GM21529 (cell line): Measurements from ENCODE around the gene ATP6V0B.
A peak's percentile ranks its signal among the peaks of the same experiment; 100 is the strongest.

Experiments used
- ATAC-seq: cut with Tn5 transposase; IDR thresholded peaks from one replicate; pipeline ENCODE4 v1.9.1; 2021; ENCODE audit not compliant: unreplicated experiment

Gene ATP6V0B

GRCh38 chr1:43974443-43975248, at the start of gene ATP6V0B:
TSS of gene ATP6V0B (plus strand) at chr1:43974960. CDS start at chr1:43975041, 81 bp downstream.
- ATAC-seq, result peak; percentile 70

- ATAC-seq, result no peak
Measured at GRCh38 chr1:43925846-43926245, 48.9 kb upstream of the ATP6V0B start.

- no peak for ATAC-seq
Measured at GRCh38 chr1:43930168-43930948, 44.4 kb upstream of the ATP6V0B start.

DNA sequence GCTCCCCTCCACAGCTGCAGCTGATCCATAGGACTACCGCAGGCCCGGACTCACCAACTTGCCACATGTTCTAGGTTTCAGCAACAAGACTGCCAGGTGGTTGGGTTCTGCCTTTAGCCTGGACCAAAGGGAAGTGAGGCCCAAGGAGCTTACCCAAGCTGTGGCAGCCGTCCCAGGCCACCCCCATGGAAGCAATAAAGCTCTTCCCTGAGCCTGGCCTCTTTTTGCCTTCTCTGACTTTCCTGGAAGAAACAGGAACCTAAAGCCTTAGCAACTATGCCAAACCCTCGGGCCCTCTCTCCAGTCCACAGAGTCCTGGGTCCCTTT, 43.8 kb upstream of the ATP6V0B start:
- ATAC-seq, result no peak

- no peak for ATAC-seq
Measured at GRCh38 chr1:43931711-43932660, 42.8 kb upstream of the ATP6V0B start.

GRCh38 chr1:43932786-43933385, 41.9 kb upstream of the ATP6V0B start:
- ATAC-seq, result no peak

DNA sequence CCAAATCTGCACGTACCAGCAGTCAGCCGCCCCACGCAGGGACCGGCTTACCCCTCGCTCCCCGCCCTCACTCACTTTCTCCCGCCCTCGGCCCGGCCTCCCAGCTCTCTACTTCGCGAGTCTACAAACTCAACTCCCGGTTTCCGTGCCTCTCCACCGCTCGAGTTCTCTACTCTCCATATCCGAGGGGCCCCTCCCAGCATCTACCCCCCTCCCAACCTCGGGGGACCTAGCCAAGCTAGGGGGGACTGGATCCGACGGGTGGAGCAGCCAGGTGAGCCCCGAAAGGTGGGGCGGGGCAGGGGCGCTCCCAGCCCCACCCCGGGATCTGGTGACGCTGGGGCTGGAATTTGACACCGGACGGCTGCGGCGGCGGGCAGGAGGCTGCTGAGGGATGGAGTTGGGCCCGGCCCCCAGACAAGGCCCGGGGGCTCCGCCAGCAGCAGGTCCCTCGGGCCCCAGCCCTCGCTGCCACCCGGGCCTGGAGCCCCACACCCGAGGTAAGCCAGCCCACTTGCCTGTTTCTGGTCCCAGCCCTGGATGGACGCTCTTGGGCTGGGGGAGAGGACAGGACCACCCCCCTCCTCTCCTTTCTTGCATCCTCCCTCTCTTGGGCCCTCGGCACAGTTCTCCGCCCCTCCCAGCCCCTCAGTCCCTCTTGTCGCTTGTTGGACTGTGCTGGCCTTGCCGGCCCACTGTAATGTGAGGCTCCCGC, 41.2 kb upstream of the ATP6V0B start, which contains the start of gene ARTN:
Gene ARTN, plus strand, starts transcription at position 416 of the 715 bp plus-strand sequence. CDS start 1,856 bp downstream, outside the sequence.
- no peak for ATAC-seq

DNA sequence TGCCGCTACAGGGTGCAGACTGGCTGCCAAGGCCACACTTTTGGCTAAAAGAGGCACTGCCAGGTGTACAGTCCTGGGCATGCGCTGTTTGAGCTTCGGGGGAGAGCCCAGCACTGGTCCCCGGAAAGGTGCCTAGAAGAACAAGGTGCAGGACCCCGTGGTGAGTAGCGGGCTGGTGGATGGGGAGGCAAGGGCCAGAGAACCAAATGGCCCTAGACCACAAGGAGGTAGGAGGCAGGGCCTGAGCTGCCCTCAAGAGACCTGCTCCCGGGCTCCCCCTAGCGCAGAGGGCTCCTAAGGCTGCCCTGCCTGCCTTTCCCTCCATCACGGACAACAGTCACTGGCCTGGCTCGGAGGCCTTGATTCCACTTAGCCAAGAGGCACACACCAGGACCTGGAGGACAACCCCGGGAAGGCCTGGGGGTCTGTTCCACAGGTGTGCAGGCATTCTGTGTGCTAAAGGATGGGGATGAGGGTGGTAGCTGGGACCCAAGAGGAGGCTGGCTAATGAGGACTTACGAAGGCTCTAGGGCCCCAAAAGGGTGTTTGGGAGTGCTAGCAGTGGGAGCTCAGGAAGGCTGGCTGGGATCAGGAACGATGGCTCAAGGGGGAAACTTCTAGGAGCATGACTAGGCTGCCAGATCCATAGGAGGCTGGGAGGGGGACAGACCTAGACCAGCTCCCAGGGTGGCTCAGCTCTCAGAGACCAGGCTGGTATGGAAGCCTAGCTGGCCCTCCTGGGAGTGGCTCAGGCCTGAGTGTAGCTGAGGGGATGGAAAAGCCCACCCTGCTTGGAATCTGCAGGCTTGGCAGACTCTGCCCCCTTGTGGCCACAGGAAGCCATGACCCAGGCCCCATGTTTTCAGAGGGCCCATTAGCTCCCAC, 40.4 kb upstream of the ATP6V0B start:
- ATAC-seq, result no peak

GRCh38 chr1:43934986-43935324, 39.8 kb upstream of the ATP6V0B start:
- no peak for ATAC-seq

- ATAC-seq, result no peak
Measured at GRCh38 chr1:43935711-43936427, 38.9 kb upstream of the ATP6V0B start.

DNA sequence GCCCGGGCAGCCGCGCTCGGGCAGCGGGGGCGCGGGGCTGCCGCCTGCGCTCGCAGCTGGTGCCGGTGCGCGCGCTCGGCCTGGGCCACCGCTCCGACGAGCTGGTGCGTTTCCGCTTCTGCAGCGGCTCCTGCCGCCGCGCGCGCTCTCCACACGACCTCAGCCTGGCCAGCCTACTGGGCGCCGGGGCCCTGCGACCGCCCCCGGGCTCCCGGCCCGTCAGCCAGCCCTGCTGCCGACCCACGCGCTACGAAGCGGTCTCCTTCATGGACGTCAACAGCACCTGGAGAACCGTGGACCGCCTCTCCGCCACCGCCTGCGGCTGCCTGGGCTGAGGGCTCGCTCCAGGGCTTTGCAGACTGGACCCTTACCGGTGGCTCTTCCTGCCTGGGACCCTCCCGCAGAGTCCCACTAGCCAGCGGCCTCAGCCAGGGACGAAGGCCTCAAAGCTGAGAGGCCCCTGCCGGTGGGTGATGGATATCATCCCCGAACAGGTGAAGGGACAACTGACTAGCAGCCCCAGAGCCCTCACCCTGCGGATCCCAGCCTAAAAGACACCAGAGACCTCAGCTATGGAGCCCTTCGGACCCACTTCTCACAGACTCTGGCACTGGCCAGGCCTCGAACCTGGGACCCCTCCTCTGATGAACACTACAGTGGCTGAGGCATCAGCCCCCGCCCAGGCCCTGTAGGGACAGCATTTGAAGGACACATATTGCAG, 38.2 kb upstream of the ATP6V0B start:
- no peak for ATAC-seq

- ATAC-seq, result no peak
Measured at GRCh38 chr1:43937179-43937865, 37.4 kb upstream of the ATP6V0B start.

DNA sequence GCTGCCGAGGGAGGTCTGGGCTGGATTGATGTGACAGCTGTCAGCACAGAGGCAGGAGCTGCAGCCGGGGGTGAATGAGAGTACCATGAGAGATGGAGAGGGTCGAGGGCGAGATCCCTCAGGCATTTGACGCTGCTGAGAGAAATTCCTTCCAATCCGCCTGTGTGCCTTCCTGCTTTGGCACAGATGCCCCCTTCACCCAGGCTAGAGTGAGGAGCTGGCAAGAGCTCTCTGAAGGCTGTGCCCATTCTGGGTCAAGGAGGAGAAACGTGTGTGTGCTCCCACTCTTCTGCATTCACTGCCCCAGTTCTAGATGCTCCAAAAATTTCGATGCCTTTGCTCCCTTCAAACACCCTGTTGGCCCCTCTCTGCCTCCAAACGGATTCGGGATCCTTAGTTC, 36.4 kb upstream of the ATP6V0B start:
- ATAC-seq, result no peak

DNA sequence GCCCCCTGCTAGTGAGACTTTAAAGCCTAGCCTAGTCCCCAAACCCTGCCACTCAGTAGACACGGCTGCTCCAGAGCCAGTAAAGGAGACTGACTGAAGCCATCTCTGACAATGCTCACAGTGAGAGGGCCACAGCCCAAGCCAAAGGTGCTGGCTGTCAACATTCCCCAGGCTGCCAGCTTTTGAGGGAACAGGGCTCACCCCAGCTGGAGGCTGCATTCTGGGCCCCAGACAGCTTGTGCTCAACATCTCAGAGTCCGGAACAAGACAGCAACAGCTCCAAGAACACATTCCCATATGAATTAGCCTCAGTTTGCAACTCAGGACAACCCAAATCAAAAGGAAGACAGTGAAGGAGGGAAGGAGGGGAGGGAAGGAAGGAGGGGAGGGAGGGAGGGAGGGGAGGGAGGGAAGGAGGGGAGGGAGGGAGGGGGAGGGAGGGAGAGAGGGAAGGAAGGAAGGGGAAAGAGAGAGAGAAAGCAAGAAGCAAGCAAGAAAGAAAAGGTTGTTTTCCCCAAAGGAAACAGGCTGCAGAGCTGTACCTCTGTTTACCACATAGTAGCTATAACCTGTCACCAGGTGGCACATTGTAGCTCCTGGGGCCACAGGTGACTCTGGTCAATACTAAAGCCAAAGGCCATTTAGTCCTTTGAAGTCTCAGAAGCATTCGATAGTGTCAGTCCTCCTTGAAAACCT, 35.7 kb upstream of the ATP6V0B start:
- ATAC-seq, result no peak

DNA sequence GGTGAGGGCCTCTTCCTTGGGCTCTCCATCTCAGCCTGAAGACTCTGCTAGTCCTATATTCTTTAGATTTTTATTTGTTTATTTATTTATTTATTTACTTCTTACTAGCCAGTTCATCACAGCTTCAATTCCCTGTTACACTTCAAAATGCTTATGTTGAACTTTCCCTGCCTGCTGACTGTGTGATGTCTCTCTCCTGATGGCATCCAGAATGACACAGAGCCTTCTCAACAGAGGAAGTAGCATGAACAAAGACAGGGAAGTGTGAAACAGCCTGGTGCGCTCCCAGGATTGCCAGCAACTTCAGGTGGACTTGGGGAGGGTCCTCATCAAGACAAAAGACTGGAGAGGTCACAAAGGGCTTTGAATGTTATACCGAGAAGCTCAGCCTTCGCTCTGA, 32.3 kb upstream of the ATP6V0B start:
- ATAC-seq, result no peak

GRCh38 chr1:43944860-43945259, 29.9 kb upstream of the ATP6V0B start:
- ATAC-seq, result no peak
